OCI-LY1 (cell line): ENCODE results near the gene SPOCK1.

Source experiments
- EZH2 ChIP-seq: fragments of 200-600 bp; sonication (generic), shearing (Covaris generic); IDR thresholded peaks from 2 replicates; pipeline ENCODE4 v1.8.0; 2017; ENCODE audit warnings: borderline replicate concordance, mixed run types, mild to moderate bottlenecking, antibody characterized with exemption, low read length, moderate library complexity, mixed read lengths
- TF ChIP-seq, protein P1 (sequence below): fragments of 200-600 bp; sonication (generic), shearing (Covaris generic); IDR thresholded peaks from 2 replicates; pipeline ENCODE4 v1.5.1; 2017; ENCODE audit warnings: mild to moderate bottlenecking, antibody characterized with exemption, low read length, moderate library complexity, mixed read lengths

DNA sequence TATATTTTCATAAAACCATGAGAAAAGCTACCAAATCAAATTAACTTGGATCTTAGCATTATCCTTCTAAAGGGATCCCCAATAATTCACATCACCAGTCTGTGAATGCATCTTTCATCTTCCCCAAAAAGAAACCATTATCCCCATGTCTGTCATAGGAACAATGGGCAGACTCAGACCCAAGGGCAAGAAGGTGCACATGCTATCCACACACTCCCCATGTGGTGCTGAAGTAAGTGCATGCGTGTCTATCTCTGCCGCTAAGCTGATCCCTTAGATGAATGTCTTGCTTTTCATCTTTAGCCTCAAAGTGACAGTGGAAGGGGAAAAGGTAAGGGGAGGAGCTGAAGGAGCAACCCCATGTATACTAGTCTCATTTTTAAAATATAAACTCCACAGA lies 10.2 kb downstream of the SPOCK1 start:
- TF ChIP-seq, protein P1, sequence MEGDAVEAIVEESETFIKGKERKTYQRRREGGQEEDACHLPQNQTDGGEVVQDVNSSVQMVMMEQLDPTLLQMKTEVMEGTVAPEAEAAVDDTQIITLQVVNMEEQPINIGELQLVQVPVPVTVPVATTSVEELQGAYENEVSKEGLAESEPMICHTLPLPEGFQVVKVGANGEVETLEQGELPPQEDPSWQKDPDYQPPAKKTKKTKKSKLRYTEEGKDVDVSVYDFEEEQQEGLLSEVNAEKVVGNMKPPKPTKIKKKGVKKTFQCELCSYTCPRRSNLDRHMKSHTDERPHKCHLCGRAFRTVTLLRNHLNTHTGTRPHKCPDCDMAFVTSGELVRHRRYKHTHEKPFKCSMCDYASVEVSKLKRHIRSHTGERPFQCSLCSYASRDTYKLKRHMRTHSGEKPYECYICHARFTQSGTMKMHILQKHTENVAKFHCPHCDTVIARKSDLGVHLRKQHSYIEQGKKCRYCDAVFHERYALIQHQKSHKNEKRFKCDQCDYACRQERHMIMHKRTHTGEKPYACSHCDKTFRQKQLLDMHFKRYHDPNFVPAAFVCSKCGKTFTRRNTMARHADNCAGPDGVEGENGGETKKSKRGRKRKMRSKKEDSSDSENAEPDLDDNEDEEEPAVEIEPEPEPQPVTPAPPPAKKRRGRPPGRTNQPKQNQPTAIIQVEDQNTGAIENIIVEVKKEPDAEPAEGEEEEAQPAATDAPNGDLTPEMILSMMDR = no peak
- no peak for TF ChIP-seq EZH2
